Right ventricle myocardium superior (tissue), 1 donor: Measurements from ENCODE around the gene HPS5. TPM values are rescaled to one million over a fixed set of nuclear protein-coding genes. Genes with fewer than 3 reads are reported as not detected.

Experiments used
- ATAC-seq: fragments of 200-7000 bp; cut with Tn5 transposase; one replicate; pipeline ENCODE4 v1.9.1; 2020; ENCODE audit warnings: mild to moderate bottlenecking; ENCODE audit not compliant: poor library complexity
- DNase-seq: peaks from one replicate; pipeline ENCODE4 v3.0.0-alpha.2; 2020
- intact Hi-C: fragments of 100-400 bp; cut with DNase I; formaldehyde crosslinking; loops from one replicate; pipeline ENCODE4 v1.11.2; 2022
- long read RNA-seq: library from polyadenylated mRNA; unstranded; transcript quantifications from one replicate; pipeline ENCODE4 v2.0.0, GENCODE V29; 2021
- total RNA-seq: library from RNA; stranded (reverse); fragmentation: NEBNext Ultra II Directional; extraction: Animal tissue kit (Norgen Biotek cat#: 25700); gene quantifications from one replicate; pipeline ENCODE4 v1.2.1, GENCODE V29; 2021
- donor health status: DM: no; HTN: yes; CAD: no; lungs with severe emphysema.

Gene HPS5, protein sequence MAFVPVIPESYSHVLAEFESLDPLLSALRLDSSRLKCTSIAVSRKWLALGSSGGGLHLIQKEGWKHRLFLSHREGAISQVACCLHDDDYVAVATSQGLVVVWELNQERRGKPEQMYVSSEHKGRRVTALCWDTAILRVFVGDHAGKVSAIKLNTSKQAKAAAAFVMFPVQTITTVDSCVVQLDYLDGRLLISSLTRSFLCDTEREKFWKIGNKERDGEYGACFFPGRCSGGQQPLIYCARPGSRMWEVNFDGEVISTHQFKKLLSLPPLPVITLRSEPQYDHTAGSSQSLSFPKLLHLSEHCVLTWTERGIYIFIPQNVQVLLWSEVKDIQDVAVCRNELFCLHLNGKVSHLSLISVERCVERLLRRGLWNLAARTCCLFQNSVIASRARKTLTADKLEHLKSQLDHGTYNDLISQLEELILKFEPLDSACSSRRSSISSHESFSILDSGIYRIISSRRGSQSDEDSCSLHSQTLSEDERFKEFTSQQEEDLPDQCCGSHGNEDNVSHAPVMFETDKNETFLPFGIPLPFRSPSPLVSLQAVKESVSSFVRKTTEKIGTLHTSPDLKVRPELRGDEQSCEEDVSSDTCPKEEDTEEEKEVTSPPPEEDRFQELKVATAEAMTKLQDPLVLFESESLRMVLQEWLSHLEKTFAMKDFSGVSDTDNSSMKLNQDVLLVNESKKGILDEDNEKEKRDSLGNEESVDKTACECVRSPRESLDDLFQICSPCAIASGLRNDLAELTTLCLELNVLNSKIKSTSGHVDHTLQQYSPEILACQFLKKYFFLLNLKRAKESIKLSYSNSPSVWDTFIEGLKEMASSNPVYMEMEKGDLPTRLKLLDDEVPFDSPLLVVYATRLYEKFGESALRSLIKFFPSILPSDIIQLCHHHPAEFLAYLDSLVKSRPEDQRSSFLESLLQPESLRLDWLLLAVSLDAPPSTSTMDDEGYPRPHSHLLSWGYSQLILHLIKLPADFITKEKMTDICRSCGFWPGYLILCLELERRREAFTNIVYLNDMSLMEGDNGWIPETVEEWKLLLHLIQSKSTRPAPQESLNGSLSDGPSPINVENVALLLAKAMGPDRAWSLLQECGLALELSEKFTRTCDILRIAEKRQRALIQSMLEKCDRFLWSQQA
- 11.4 TPM for total RNA-seq
- long read RNA-seq, full-length matches to known transcripts, result 6 of 15 reads
- long read RNA-seq, partial matches to known transcripts, result 8 of 15 reads
- long read RNA-seq, other reads (novel, unspliced or antisense), result 1 of 15 reads

DNA sequence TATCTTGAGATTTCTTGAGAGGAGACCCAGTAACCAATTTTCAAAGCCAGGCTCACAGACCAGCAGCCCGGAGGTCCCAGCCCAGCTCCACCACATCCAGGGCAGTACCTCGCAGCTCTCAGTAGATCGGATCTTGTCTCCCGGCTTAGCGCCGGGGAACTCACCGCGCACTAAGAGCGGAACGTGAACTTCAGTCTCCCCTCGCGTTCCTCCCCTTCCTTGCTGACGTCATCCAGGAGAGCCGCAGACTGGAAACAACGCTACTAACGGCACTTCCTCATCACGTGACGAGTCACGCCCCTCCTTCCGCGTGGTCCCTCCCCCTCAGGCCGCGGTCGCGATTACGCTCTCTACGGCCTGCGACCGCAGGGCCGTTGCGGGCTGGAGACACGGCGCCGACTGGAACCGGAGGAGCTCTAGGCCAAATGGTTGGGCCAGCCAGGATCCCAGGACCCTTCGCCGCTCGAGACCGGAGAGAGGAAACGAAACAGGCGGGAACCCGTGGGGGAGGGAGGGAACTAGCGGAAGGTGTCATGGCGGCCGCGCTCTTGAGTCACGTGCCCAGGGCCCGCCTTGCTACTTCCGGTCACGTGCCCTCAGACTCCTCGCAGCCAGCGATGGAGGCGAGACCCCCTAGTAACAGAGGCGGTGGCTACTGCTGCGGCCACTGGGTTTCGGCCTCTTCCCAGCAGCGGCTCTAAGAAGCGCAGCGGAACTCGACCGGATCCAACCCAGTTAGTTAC, at the start of gene HPS5, which contains the start of gene GTF2H1:
HPS5 (minus strand) TSS at position 172 of the 743 bp plus-strand sequence. CDS start 4,282 bp downstream, outside the sequence.
GTF2H1 (plus strand) TSS at position 599 of the 743 bp plus-strand sequence. CDS start 10,508 bp downstream, outside the sequence.
- DNase-seq (peak; percentile 96), ATAC-seq (peak; percentile 99)
- intact Hi-C loops, result loop anchor here (5.0 kb wide), 1 partner anchor 75 kb away; no protein-coding TSS in a partner anchor

DNA sequence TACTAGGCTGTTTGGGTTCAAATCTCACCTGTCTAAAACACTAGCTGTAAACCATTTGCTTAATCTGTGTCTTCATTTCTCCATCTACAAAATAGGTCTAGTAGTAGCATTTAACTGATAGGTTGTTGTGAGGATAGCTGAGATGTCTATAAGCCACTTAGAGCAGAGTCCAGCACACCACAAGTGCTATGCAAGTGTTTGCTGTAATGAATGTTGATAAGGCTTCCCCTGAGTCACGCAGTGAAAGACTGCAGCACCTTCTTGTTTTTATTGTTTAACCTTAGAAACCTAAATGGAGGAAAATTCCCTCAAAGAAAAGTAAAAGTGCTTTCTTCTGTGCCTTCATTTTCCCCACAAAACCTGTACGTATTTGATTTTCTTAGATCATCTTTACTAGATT, 49.3 kb upstream of the HPS5 start:
- intact Hi-C loops, result no loop called here
- DNase-seq (no peak), ATAC-seq (no peak)

DNA sequence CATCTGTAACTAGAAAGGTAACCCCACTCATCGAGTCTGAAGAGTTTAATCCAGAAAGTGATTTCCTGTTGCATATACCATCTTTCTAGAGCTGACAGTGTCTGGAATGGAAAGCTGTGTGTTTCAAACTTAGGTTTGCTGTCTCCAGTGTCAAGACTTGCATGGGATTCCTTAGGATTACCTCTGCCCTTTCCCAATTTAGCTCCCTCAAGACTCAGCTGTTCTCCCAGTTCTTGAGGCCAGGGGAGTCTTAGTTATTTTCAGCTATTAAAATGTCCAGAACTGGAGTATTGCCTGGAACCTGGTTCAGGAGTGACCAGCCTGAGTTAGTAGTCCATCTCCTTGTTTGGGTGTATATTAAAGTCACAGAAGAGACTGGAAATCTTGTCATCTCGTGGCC, 47.5 kb upstream of the HPS5 start:
- DNase-seq (no peak), ATAC-seq (no peak)
- intact Hi-C loops, result no loop called here

DNA sequence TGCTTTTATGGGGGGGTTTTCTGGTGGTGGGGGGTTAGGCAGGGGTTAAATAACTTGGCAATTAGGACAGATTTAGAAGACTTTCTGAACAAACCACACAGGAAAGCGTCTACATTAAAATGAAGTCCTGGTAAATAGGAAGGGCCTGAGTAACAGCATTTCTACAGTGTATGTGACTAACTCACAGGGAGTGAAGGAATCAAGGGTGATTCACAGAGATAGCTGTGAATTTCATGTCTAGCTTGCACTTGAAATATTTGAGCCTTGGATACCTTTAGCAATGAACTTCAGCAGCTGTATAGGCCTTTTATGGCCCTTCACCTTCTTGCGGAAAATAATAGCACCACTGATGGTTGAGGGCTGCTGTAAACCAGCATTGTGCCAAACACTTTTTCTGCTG, 46.3 kb upstream of the HPS5 start:
- intact Hi-C loops, result no loop called here
- ATAC-seq, result no peak
- no peak for DNase-seq

DNA sequence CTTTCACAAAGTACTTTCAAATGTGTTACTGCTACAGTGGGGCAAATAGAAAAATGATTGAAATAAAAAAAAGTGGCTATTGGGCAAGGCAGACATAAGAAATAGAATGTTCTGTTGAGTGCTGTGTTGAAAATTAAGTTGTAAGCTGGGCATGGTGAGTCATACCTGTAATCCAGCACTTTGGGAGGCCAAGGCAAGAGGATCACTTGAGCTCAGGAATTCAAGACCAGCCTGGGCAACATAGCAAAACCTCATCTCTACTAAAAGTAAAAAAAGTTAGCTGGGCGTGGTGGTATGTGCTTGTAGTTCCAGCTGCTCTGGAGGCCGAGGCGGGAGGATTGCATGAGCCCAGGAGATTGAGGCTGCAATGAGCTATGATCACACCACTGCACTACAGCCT, 45.5 kb upstream of the HPS5 start:
- ATAC-seq (no peak), DNase-seq (no peak)
- intact Hi-C loops, result no loop called here

DNA sequence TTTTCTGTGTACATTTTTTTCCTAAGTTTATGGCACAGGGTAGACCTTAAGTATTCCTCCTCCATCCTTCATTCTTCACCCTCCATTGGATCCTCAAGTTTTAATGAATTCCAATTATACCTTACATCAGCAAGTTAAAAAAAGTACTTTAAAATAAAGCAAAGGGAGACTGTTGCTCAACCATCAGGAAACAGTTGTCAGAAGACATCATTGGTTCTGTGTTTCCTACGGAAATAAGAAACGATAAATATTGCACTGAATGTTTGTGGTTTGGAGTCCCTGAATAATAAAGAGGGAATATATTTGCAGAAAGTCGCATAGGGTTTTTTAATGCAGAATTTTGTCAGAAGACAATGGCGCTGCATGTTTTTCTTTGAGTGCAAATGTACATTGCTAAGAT, 44.3 kb upstream of the HPS5 start:
- ATAC-seq (no peak), DNase-seq (no peak)
- intact Hi-C loops, result no loop called here

DNA sequence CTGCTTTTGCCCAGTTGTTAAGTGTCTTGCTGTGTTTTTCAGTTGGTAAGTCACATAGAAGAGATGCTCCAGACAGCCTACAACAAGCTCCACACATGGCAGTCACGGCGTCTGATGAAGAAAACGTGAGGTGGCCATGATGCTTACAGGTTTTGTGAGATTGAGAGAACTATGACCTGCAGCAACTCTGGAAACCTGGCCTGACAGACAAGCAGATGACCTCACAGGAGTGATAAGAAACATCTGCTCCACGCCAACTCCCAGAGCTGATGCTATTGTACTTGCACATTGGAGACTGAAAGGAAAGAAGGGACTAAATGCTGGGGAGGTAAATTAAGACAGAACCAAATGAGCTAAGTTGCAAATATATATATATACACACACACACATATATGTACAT, 43.8 kb upstream of the HPS5 start:
- DNase-seq, result no peak
- intact Hi-C loops, result no loop called here
- ATAC-seq, result no peak

DNA sequence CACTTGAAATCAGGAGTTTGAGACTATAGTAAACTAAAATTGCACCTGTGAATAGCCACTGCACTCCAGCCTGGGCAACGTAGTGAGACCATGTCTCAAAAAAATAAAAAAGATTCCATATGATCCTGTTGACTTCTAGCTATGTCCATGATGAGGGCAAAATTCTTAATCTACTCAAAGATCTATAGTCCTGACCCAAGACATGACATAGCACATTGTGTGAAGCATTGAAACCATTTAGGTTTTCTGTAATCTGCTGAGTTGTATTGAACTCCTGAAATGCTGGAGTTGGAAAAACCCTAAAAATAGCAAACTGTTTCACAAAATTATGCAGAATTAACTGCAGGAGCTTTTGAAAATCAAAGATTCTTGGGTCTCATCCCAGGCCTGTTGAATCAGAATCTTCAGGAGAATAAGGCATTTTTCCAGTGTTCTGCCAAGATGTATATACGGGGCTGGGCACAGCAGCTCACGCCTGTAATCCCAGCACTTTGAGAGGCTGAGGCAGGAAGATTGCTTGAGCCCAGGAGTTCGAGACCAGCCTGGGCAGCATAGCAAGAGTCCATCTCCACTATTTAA, 42.6 kb upstream of the HPS5 start:
- no peak for ATAC-seq
- intact Hi-C loops, result no loop called here
- no peak for DNase-seq

DNA sequence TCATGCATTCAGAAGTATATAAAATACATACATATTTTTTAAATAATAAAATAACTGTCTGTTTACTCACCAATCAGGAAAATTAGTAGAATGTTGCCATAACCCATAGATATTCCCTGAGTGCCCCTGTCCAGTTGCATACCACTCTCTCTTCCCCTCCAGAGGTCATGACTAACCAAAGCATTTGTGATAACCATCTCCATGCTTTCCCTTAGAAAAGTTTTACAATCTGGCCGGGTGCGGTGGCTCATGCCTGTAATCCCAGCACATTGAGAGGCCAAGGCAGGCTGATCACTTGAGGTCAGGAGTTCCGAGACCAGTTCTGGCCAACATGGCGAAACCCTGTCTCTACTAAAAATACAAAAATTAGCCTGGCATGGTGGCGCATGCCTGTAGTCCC, 39.2 kb upstream of the HPS5 start:
- intact Hi-C loops, result no loop called here
- no peak for DNase-seq
- ATAC-seq, result no peak

DNA sequence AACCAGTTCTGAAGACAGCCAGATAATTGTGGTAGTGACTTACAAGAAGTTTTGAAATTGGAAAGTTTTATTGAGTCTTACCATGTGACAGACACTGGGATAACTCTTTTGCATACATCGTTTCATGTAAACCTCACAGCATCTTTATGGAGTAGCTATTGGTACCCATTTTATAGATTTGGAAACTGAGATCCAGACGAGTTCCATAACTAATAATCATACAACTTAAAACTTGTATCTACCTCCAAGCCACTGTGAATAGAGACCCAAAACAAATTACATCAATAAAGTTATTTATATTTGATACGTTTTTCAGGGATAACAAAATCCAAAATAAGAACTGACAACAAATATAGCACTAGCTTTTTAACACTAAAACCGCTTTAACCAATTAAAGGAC, 36.7 kb upstream of the HPS5 start:
- ATAC-seq (no peak), DNase-seq (no peak)
- intact Hi-C loops, result no loop called here

DNA sequence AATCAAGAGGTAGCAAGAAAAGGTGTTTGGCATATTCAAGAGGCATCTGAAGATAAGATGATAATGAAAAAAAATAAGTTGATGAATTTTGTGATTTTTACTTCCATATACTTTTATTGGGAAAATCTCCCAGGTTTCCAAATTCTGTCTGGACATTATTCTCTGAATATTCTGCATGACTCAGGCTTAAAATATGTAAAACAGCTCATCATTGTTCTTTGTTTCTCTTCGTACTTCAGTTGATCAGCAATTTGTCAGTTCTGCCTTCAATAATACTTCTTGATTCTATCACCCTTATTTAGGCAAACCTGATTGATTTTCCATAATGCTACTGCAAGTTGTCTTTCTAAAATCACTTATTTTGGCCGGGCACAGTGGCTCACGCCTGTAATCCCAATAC, 30.6 kb upstream of the HPS5 start:
- DNase-seq, result no peak
- intact Hi-C loops, result no loop called here
- no peak for ATAC-seq

DNA sequence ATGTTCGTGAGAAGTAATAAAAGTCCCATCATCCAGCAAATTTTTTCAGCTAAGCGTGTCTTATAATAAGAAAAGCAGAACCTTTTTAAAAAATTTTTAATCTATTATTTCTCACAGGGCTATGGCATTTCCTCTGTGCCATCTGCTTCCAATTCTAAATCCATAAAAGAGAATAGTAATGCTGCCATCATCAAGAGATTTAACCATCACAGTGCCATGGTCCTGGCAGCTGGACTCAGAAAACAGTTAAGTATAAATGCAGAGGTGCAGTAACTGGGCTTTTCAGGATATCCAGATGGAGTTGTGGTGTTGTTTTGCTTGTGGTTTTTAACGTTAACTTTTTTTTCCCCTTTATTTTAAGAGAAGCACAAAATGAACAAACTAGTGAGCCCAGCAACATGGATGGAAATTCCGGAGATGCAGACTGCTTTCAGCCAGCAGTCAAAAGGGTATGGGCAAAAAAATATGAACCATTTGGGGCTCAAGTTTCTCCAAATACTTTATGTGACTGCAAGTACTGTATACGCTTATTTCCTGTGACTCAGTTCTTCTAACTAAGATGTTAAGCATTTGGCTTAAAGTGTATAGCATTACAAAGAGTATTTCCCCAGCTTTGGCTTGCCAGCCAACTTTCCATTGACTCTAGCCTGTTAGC, 25.7 kb upstream of the HPS5 start:
- no peak for DNase-seq
- no peak for ATAC-seq
- intact Hi-C loops, result no loop called here

DNA sequence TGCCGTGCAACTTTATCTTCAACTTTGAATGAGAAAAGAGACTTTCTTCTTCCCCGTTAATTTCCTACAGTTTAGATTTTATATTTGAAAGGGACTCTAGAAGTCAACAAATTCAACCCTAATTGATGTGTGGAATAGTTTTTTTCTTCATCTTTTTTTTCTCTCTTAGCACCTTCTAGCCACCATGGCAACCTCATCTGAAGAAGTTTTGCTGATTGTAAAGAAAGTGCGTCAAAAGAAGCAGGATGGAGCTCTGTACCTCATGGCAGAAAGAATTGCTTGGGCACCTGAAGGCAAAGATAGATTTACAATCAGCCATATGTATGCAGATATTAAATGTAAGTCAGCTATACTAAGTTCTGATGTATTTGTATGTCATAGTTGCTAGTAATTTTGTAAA, 11.0 kb upstream of the HPS5 start:
- ATAC-seq (no peak), DNase-seq (no peak)
- intact Hi-C loops, result no loop called here

DNA sequence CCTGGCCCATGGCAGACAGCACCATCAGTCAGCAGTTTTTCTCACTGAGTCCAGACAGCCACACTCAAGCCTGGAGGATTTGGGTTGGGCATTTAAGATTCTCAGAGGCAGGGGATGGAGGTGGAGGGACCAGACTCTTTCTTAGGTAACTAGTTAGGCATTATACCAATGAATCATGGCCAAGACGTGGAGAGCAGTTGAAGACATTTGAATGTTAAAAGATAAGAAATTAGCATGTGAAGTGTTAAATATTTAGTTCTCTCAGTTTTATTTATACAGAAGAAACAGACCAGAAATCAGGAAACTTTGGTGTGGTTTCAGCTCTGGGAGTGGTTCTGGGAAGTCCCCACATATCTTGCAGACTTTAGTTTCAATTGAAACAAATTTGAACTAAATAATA, 10.4 kb upstream of the HPS5 start:
- ATAC-seq, result no peak
- no peak for DNase-seq
- intact Hi-C loops, result no loop called here

DNA sequence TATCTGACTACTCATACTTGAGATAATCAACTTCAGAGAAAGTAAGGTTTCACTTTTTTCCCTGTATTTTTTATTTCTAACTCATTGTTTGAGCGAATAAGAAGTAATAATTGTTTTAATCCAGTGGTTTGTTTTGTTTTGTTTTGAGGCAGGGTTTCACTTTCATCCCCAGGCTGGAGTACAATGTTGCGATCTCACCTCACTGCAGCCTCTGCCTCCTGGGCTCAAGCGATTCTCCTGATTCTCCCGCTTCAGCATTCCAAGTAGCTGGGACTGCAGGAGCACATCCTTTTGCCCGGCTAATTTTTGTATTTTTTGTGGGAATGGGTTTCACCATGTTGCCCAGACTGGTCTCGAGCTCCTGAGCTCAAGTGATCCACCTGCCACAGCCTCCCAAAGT, 9.0 kb upstream of the HPS5 start:
- DNase-seq (no peak), ATAC-seq (no peak)
- intact Hi-C loops, result no loop called here

DNA sequence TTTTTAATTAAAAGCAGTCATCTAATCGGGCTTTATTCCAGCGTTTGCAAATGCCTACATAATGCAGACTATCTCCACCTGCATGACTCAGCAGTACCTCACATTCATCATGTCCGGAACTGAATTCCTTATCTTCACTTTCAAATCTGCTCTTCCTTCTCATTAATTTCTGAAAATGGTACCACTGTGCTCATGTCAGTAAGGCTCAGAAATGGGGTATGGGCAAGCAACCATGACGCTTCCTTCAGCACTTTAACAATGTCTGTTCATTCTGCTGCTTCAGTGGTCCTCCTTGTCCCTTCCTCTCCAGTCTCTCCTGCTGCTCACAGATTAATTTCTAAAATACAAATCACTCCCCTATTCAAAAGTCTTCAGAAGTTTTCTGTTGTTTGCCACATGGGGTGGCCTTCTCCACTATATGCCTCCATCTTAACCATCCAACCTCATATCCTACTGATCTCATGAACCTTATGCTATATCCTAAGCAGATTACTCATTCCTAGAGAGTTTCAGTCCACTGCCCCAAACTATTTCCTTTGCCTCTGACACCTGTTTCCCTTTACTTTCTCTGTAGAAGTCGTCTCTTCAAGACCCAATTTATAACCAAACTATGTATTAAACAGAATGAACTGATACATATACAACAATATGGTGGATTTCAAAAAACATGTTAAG, 7.4 kb upstream of the HPS5 start:
- intact Hi-C loops, result no loop called here
- ATAC-seq, result no peak

DNA sequence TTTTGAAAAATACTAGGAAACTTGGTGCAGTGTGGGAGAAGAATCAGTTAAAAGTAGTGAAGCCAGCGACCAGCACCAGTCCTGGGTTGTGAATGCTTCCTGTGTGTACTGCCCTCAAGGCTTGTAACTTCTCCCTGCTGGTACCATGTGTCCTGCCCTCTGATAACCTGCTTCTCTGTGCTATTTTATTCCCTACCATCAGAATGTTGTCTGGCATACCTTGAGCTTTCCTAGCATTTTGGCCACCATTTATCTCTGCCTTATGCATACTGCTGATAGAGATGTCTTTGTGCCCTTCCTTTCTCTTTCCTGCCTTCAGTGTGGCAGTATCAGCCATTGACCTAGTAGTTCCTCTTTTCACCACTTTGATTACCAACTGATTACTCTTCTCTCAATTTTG, 2.4 kb upstream of the HPS5 start:
- intact Hi-C loops, result loop anchor here (5.0 kb wide), 1 partner anchor 73 kb away; no protein-coding TSS in a partner anchor
- ATAC-seq, result no peak

More for the DNA sequence above, 7.4 kb upstream of the HPS5 start:
- DNase-seq, result no peak

More for the DNA sequence above, 2.4 kb upstream of the HPS5 start:
- DNase-seq, result no peak
